ENCODE data around the gene ZFHX3. TPM values are rescaled to one million over a fixed set of nuclear protein-coding genes. Genes with fewer than 3 reads are reported as not detected.

Gene ZFHX3
- total and polyA plus RNA-seq, 2 of the 8 experiments (the other 6 are each of a cell fraction or from before 2014, with no cell fraction given), result 0.08 to 0.99 TPM

- FAIRE-seq (no peak), DNase-seq (ENCODE audit: low read depth in 1 of 2, low spot score in 2 of 2) (no peak)
- Histone ChIP-seq H3K23ac (ENCODE audit: insufficient read length) (no peak overlapping the region), H3K27me3 (replicated peaks in 1 of 4; ENCODE audit: control insufficient read depth in 3 of 4, extremely low read depth in 1 of 4, insufficient read depth in 3 of 4, low read length in 3 of 4) (no peaks in the 10 kb centered on the region), H2BK12ac (ENCODE audit: low read depth, low read length) (no peak overlapping the region), H3K4me3 (ENCODE audit: extremely low read depth in 1 of 4, insufficient read depth in 2 of 4, low read depth in 3 of 4, low read length in 4 of 4) (no peak overlapping the region), H3K79me2 (ENCODE audit: control insufficient read depth in 1 of 2, insufficient read depth in 2 of 2, low read length in 2 of 2) (no peaks in the 10 kb centered on the region), H3K79me1 (ENCODE audit: low read depth, low read length) (no peaks in the 10 kb centered on the region), H3K18ac (ENCODE audit: extremely low read depth, low read length) (no peak overlapping the region), H2AFZ (ENCODE audit: low read length) (no peak overlapping the region), H3K27ac (ENCODE audit: low read depth, low read length) (no peak overlapping the region), H3K4ac (replicated peaks; ENCODE audit: insufficient read length, low read depth, low read length) (no peak overlapping the region), H3K9me3 (ENCODE audit: insufficient read depth in 2 of 2, low read depth in 1 of 2, low read length in 1 of 2) (peaks cover 0 to 7% of the 10 kb centered on the region in 2 experiments; a peak in 2 of 4 replicates), H3K23me2 (ENCODE audit: low read depth, low read length) (no peaks in the 10 kb centered on the region), H3K9ac (replicated peaks in 1 of 4; ENCODE audit: extremely low read depth in 1 of 4, low read depth in 3 of 4, low read length in 3 of 4) (no peak overlapping the region), H2BK15ac (ENCODE audit: low read length) (no peak overlapping the region), H4K91ac (replicated peaks; ENCODE audit: insufficient read length, low read length) (no peak overlapping the region), H4K20me1 (replicated peaks in 1 of 2; ENCODE audit: control insufficient read depth in 1 of 2, insufficient read depth in 2 of 2, low read length in 2 of 2) (no peaks in the 10 kb centered on the region), H3K14ac (ENCODE audit: insufficient read length) (no peak overlapping the region), H3K56ac (replicated peaks; ENCODE audit: insufficient read length, low read depth, low read length) (no peak overlapping the region), H3K4me2 (ENCODE audit: insufficient read depth in 1 of 2, low read depth in 2 of 2, low read length in 2 of 2) (no peak overlapping the region), H3K4me1 (replicated peaks in 1 of 4; ENCODE audit: control insufficient read depth in 3 of 4, insufficient read depth in 4 of 4, low read length in 3 of 4) (no peaks in the 10 kb centered on the region), H3K36me3 (ENCODE audit: control insufficient read depth in 2 of 4, insufficient read depth in 4 of 4, low read length in 3 of 4) (no peaks in the 10 kb centered on the region), H2BK120ac (replicated peaks; ENCODE audit: low read depth, low read length) (no peak overlapping the region), H4K5ac (ENCODE audit: insufficient read length, low read depth, low read length) (no peak overlapping the region), H2AK5ac (ENCODE audit: low read depth, low read length) (no peak overlapping the region), H2BK5ac (ENCODE audit: low read depth, low read length) (no peak overlapping the region), H4K8ac (ENCODE audit: extremely low read depth, insufficient read depth, low read length) (no peak overlapping the region), H2BK20ac (ENCODE audit: low read length) (no peak overlapping the region)
- ChIA-PET CTCF (ENCODE audit: partially characterized antibody) (interaction anchor here (0.6 to 1.5 kb wide), 5 partner anchors 20 to 198 kb away, joined by 3 to 4 read pairs (median 3); no protein-coding TSS in a partner anchor), POLR2A (ENCODE audit: partially characterized antibody) (interaction anchor here (0.7 kb wide), 1 partner anchor 574 kb away, joined by 4 read pairs; no protein-coding TSS in a partner anchor)
- WGBS, 2 experiments (ENCODE audit: extremely low coverage in 1 of 2, insufficient coverage in 1 of 2, insufficient read length in 1 of 2, insufficient replicate concordance in 2 of 2, low coverage in 1 of 2, low lambda C conversion rate in 2 of 2, missing lambda C conversion rate in 1 of 2), result 91% methylated on average over 9 of the region's 9 CpGs; no CpG with 5 or more reads in 1 of the 2 experiments
- TF ChIP-seq TAF7 (optimal IDR thresholded peaks at IDR 0.05; ENCODE audit: borderline replicate concordance, low read depth, low read length), result no peak
Observed at GRCh38 chr16:72876981-72877373, 171.0 kb downstream of the ZFHX3 start.
